ENCODE results near the gene TET2.

DNA sequence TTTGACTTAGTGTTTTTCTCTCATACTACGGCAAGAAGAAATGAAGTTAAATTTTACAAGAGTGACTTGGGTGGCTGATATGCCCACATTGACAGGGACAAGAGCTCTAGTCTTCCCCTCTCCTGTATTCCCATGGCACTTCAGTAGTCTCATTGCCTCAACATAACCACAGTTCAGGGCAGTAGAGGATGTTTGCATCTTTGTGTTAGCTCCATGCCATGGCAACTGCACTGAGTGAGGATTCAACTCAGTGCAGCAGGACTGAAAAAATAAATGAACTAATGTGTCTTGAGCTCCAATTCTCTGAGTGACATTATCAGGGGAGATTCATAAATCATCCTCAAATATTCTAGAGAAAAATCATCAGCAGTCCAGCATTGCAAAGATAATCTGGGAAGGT is 78.8 kb downstream of the TET2 start:
- TF ChIP-seq, protein P1, sequence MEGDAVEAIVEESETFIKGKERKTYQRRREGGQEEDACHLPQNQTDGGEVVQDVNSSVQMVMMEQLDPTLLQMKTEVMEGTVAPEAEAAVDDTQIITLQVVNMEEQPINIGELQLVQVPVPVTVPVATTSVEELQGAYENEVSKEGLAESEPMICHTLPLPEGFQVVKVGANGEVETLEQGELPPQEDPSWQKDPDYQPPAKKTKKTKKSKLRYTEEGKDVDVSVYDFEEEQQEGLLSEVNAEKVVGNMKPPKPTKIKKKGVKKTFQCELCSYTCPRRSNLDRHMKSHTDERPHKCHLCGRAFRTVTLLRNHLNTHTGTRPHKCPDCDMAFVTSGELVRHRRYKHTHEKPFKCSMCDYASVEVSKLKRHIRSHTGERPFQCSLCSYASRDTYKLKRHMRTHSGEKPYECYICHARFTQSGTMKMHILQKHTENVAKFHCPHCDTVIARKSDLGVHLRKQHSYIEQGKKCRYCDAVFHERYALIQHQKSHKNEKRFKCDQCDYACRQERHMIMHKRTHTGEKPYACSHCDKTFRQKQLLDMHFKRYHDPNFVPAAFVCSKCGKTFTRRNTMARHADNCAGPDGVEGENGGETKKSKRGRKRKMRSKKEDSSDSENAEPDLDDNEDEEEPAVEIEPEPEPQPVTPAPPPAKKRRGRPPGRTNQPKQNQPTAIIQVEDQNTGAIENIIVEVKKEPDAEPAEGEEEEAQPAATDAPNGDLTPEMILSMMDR (conservative IDR thresholded peaks at IDR 0.05; ENCODE audit: low read length) = no peak
- no peak for TF ChIP-seq EZH2phosphoT487 (IDR thresholded peaks at IDR 0.05; ENCODE audit: borderline replicate concordance, low read depth, low read length)
